GM19238 (cell line): ENCODE results near the gene FAM83E.
"Not testable (repeated sequence)": the region's sequence is repeated elsewhere in the genome, so short reads cannot be mapped to it uniquely, and the experiment has no call there.

Experiments used
- DNase-seq: peaks from one replicate; pipeline ENCODE4 v3.0.0; 2011; ENCODE audit warnings: low spot score; ENCODE audit not compliant: insufficient read length

Gene FAM83E

DNA sequence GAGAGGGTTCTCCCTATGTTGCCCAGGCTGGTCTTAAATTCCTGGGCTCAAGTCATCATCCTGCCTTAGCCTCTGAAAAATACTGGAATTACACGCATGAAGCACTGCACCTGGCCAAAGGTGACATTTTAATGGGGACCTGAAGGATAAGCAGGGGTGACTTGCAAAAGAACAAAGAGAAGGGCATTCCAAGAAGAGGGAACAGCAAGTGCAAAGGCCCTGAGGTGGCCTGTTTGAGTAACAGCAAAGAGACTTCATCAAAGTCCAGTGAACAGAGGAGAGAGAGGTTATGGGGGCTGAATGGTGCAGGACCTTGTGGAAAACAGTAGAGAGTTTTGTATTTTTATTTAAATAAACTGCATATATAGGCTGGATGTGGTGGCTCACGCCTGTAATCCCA, 27.0 kb upstream of the FAM83E start:
- no peak for DNase-seq

DNA sequence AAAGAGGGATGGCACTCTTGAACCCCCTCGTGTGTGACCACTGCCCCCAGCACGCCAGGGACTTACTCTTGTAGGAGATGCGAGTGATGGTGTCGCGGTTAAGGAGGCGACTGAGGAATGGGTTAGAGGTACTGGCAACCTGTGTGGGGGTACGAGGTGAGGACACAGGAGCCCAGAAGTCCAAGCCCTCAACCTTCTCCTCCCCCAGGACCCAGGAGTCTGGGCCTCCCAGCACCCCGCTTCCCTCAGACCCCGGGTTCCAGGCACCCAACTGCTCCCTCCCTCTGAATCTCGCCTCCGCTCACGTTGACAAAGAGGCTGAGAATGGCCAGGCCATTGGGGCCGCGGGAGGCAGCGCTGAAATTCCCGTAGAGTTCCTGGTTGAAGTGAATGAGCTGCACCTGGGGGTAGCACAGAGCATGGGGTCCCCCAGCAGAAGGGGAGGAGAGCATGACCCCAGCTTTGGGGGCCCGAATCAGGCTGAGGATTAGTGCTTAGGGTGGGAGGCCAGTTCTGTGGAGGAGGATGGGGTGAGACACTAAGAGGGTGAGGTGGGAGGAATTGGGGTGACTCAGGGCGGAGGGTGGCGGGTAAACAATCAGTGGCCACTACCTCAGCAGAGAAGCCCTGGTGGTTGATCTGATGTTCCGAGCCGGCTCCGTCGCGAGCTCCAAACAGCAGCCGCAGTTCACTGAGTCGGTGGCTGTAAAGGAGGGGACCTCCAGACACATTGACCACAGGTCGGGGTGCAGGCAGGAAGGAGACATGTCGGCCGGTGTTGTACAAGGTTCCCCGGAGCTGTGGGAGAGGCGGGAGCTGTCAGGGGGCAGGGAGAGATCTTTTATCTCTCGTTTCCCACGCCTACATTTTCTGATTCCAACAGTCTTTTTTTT, 24.9 kb upstream of the FAM83E start:
- DNase-seq, result no peak

DNA sequence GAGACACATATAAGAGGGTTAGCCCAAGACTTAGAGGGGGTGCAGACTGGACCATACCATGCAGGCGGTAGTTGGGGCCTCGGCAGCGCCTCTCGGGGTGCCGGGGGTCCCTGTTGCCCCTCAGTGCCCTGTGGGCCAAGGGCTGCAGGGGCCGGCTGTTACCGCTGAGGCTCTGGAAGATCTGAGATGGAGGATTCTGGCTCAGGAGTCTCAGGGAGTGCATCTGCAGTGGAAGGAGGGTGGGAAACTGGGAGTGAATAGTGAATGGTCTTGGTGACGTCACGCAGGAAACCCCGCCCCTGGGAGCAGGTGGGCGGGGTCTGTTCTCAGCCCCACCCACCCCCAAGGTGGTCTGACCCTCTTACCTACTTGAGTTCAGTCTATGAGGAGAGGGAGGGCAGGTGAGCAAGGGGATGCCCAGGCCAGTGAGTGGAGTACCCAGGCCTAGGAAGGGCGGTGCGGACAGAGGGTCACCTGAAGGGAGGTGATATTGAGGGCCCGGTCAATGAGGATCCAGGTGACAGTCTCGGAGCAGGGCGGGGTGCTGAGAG, 24.0 kb upstream of the FAM83E start:
- DNase-seq, result no peak

DNA sequence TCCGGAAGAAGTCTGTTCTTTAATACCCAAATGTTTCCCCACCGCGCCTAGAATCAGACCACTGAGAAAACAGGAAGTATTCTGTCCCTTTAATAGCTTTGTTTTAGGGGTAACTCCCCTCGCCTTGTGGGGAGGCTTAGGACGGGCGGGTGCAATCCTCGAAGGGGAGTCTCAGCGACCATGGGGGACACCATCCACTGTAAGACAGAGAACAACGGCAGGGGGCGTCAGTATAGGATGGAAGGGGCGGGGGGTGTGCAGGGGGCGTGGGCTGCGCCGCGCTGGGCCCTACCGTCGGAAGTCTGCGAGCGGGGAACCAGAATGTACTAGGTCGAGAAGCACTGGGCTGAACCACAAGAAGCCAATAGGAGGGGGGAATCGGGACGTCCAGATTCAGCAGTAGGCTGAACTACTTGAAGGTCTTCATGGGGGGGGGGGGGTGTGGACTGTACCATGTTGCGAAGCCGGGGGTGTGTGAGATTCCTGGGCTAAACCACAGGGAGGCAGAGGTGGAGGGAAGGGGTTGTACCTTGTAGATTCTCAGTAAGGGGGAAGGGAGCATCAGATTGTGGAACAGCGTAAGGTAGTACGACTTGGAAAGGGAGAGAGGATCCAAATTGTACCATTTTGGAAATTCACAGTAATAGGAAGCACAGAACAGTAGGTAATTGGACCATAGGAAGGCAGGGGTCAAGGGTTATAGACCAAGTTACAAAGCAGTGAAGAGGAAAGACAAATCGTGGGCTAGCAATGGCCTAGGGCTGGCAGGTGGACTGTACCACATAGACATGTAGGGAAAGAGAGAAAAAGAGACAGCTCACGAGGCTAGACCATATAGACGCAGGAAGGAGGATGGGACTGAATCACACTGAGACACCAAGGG, 23.3 kb upstream of the FAM83E start:
- peak; percentile 69 for DNase-seq

DNA sequence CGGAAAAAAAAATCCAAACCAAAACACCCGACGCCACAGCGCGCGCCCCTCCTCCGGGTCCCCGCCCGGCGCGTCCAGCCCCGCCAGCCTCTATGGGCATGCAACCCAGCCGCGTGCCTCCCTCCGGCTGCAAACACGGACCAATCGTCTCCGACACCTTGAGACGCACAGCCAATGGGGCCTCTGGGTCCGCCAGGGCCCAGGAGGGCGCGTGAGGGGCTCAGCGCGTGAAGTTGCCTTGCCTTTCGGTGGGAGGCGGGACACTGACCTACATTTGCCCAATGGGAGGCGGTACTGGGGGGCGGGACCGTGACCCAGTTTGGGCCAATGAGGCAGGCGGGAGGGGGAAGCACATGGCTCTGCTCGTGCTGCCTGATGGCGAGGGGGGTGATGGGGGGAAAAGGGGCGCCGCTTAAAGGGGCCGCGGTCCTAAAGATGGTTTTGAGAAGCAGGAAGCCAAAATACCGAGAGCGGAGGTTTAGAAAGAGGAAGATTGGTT, 22.6 kb upstream of the FAM83E start:
- DNase-seq, result peak; percentile 94

DNA sequence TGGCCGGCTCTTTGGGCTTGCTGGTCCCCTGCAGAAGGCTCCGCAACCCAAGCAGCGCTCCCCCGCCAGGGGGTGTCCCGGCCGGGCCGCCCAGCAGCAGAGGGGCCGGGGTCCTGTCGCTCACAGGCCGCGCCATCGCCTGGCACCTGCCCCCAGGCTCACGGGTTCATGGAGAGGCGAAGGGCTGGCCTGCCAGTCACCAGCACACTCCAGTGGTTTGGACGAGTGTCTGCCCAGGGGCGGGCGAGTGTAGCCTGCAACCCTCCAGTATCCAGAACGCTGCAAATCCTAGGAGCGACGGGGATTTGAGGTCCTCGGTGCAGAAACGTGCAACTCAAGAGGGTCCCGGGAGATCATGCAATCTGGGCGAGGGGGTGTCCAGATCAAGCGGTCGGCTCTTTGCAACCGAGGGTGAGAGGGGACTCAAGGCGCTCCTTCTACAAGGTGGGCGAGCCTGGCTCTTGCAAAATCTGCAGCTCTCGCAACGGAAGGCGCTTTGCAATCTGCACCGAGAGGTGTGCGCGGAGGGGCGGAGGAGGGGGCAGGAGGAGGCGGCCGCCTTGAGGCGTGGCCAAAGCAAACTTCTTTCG, 22.1 kb upstream of the FAM83E start, which contains the start of gene DBP:
TSS of gene DBP (minus strand) at position 521 of the 590 bp plus-strand sequence. CDS start at position 136, 385 bp downstream.
- DNase-seq, result no peak

DNA sequence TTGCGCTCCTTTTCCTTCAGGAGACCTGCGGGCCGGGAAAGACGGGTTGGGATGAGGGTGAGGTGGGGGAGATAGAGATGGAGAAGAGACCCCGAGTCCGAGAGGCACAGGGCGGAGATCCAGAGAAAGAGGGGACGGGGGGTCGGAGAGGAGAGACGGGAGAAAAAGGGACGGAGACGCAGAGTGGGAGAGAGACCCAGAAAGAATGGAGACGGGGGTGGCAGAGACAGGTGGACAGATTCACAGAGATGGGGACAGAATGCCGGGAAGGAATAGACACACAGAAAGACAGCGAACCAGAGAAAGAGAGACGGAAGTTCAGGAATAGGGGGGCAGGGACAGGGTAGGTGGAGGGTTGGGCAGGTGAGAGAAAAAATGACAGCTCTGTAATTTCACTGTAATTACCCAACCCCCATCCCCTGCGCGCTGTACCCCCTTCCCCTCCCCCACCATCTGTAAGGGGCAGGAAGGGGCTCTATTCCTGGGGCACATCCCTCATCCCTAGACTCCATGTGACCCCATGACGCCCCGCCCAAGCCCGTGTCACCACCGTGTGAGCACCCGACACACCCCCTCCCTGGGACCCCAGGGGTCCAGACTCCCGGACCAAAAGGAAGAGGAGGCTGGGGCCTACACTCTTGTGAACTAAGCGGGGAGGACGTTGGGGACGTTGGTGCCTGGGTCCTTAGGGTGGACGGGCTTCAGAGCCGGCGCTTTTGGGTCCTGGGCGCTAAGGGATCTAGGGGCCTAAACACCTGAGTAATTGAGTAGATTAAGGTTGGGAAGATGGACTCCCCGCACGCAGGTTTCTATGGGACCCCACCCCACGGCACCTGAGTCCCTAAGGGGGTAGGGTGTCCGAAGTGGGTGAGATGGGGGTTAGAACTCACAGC, 21.3 kb upstream of the FAM83E start:
- DNase-seq, result no peak

DNA sequence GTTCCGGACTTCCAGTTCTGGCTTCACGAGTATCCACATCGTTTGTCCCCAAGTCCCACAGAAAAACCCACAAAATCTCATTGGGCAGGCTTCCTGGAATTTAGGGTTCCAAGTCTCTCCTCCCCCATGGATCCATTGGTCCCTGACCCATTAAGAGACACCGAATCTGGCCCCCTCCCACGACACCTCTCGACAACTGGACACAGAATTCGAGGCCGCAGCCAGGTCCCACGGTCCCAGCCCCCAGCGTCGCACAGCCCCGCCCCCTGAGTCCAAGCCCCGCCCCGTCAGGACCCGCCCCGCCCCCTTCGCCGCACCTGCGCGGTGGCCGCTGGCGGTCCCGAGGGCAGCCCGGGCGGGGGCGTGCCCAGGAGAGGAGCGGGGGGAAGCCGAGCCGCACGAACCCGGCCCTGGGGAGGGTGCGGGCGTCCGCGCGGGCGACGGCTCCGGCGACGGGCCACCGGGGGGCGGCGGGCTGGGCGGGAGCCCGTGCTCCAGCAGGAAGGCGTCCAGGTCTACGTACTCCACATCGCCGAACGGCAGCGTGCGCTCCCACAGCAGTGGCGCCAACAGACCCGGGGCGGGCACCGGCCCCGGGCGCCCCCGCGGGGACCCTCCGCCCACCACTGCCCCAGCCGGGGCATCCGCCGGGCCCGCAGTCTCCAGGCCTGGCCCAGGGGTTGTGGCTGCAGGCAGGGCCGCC, 20.5 kb upstream of the FAM83E start:
- DNase-seq, result peak; percentile 75

DNA sequence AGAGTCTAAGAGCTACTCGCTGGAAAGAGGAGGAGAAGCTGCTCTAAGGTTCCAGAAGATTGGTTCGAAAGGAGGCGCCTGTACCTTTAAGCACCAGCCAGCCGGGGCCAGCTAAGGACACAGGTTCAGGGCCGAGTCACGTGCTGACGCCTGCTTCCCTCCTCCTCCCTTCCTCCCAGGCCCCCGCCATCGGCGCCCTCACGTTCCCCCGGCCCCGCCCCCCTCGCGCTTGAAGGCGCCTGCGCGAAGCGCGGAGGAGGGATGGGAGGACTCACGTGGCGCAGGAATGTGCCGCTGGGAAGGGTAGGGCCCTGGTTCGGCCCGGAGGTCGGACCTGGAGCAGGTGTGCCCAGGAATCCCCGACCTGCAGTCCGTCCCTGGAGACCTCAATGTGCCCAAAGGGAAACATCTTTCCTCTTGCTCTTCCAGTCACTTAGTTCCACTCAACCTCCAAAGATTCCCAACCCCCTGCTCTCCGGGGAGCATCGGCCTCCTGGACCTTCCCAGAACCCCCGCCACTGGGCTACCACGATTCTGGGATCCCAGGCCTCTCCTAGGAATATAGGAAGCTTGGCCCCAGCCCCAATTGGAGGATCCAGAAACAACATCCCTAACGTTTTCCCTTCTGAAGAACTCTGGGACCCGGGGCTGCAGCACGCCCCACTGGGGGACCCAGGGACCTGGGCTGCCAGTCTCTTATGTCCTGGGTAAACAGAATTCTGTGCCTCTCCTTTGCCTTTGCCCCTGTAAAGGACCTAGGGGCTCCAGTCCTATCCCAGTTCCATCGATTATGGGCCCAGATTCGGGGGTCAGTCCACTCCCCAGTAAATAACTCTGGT, 19.8 kb upstream of the FAM83E start:
- peak; percentile 88 for DNase-seq

DNA sequence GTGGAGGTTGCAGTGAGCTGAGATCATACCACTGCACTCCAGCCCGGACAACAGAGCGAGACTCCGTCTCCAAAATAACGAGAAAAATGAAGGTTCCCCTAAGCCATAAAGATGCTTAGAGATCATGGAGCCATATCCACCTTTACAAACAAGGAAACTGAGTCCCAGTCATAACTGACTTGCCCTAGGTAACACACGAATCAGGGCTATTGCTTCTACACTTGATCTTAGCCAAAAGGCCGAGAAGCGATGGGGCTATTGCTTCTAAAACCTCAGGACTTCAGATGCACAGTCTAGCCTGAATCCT, 19.1 kb upstream of the FAM83E start:
- no peak for DNase-seq

DNA sequence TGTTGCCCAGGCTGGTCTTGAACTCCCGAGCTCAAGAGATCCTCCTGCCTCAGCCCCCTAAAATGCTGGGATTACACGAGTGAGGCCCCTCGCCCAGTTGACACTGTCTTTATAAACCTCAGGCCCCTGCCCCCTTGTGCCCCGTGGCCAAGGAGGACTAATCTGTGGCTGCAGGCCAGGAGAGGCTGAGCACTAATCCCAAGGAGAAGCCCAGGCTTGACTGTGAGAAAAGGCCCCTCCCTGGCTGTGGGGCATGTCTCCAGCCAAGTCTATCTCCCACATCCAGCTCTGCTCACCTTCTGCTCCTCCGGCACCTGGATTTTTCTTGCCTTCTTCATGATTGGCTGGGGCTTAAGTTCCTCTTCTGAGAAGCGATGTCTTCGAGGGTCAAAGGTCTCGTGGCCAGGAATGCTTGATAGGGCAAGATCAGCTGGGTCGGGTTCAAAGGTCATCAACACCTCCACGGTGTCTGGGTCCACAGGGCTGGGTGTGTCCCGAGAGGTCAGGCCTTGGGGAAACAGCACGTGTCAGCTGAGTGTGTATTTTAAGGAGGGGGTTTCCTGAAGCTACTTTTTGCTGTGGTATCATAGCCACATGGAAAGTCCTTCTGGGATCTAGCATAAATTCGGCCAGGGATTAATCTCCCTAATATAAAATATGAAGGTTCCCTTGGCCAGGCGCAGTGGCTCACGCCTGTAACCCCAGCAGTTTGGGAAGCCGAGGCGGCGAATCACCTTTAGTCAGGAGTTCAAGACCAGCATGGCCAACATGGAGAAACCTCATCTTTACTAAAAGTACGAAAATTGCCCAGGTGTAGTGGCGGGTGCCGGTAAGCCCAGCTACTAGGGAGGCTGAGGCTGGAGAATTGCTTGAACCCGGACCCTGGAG, 18.5 kb upstream of the FAM83E start:
- no peak for DNase-seq

DNA sequence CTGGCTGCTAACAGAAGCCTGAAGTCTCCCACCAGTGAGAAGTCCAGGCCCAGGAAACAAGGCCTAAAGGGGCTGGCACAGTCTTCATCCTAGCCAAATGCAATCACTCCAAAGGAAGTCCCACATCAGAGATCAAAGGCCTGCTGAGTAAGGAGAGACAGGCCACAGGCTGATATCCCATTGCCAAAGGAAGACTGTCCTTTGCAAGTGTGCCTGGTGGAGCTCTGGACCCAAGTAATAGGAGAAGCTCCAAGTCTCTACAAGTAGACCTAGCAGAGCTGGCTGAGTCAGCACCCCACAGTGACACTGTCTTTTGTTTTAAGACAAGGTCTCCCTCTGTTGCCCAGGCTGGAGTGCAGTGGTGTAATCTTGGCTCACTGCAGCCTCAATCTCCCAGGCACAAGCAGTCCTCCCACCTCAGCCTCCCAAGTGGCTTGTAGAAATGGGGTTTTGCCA, 17.8 kb upstream of the FAM83E start:
- DNase-seq, result no peak

DNA sequence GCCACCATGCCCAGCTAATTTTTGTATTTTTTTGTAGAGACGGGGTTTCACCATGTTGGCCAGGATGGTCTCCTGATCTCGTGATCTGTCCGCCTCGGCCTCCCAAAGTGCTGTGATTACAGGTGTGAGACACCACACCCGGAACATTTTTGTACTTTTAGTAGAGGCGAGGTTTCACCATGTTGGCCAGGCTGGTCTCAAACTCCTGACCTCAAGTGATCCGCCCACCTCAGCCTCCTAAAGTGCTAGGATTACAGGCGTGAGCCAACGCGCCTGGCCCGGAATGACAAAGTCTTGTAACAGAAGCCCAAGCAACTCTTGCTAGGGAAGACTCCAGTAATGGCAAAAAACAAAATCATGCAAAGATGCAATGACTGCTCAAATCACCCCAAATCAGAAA, 17.4 kb upstream of the FAM83E start:
- DNase-seq, result not testable (repeated sequence)

DNA sequence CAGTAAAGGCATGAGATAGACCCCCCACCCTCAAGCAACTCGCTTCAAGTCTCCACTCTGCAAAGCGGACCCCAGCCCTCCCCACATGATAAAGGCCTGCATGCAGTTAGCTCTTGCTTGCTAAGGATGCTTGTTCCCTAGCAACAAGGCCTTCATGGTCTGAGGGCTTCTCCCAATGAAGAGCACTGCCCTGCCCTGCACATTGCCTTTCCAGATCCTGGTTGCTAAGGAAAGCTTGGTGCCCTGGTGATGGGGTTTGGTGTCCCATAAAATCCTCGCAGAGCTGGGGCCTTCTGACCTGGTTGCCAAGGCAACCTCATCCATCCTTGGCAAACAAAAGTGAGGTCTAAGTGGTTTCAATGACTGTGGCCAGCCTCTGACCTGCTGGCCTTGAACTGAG, 16.3 kb upstream of the FAM83E start:
- DNase-seq, result no peak

DNA sequence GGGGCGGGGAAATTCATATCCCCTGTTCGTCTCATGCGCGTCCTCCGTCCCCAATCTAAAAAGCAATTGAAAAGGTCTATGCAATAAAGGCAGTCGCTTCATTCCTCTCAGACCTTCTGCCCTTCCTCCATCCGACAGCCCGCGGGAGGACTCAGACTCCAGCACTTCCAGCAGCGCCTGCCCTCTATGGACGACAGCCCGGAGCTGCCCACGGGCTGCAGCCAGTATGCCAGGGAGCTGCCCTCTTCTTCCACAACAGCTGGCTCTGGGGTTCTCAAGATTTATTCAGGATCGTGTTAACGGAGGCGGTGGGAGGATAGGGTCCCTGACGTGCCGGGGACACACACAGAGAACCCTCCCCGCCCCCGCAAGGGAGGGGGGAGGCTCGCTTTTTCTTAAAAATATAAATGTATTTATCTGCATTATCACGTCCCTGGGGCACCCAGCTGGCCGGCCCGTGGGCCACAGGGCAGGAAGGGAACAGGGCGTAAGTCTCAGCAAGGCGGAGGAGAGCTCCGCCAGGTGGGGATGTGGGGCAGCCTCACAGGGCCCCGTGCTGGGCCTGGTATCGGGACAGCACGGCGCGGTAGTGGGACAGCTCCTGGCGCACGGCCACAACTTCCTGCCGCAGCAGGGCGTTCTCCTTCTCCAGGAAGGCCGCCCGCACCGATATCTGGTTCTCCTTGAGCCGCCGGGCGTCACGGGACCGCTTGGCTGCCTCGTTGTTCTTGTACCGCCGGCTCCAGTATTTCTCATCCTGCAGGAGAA, 15.6 kb upstream of the FAM83E start:
- no peak for DNase-seq

DNA sequence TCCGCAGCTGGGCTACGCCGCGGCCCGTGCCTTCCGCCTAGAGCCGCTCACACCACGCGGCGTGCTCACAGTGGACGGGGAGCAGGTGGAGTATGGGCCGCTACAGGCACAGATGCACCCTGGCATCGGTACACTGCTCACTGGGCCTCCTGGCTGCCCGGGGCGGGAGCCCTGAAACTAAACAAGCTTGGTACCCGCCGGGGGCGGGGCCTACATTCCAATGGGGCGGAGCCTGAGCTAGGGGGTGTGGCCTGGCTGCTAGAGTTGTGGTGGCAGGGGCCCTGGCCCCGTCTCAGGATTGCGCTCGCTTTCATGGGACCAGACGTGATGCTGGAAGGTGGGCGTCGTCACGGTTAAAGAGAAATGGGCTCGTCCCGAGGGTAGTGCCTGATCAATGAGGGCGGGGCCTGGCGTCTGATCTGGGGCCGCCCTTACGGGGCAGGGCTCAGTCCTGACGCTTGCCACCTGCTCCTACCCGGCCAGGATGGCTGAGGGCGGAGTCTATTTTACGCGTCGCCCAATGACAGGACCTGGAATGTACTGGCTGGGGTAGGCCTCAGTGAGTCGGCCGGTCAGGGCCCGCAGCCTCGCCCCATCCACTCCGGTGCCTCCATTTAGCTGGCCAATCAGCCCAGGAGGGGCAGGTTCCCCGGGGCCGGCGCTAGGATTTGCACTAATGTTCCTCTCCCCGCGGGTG, 14.9 kb upstream of the FAM83E start:
- DNase-seq, result no peak

DNA sequence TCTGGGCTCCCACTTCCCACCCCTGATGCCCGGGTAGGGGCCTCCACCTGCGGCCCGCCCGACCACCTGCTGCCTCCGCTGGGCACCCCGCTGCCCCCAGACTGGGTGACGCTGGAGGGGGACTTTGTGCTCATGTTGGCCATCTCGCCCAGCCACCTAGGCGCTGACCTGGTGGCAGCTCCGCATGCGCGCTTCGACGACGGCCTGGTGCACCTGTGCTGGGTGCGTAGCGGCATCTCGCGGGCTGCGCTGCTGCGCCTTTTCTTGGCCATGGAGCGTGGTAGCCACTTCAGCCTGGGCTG, 14.4 kb upstream of the FAM83E start:
- no peak for DNase-seq
